ENCODE results near the gene NAV1.
"Not testable (repeated sequence)": the region's sequence is repeated elsewhere in the genome, so short reads cannot be mapped to it uniquely, and the experiment has no call there.

The NAV1 gene

DNA sequence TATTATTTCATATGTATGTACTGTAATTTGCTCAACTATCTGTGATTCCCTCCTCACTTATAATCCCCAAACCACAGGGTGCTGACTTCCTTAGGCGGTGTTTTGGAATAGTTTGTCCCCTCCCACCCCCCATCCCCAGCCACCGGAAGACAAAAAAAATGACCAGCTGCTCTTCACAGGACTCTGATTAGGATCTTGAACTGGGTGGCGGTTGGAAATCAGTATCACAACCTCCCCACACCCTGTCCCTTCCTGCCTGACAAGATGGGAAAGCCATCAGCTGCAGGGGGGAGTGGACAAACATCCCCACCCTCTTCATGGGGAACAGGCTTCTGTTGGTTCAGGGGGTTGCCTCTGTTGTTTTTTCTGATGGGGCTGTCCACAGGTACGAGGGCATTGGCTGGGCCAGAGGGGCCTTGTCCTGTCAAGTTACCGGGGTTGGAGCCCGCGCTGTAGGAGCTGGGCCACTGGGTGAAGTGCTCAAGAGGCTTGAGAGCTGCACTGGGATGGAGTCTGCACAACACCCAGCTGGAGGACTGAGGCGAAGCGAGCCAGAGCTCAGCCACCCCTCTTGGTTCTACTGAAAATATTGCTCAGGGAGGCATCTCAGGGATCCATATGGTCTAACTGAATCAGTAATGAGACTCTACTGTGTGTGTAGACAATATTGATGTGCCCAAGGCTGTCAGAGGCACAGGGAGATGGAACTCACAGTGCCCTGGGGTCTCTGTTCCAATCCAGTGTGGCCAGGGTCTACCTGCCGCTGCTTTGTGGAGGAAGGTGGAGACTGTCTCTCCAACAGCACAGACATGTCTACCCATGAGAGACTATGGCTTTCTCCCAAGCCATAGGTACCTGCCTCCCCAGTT lies 28.2 kb downstream of the NAV1 start:
- DNase-seq (ENCODE audit: low read depth) = no peak

DNA sequence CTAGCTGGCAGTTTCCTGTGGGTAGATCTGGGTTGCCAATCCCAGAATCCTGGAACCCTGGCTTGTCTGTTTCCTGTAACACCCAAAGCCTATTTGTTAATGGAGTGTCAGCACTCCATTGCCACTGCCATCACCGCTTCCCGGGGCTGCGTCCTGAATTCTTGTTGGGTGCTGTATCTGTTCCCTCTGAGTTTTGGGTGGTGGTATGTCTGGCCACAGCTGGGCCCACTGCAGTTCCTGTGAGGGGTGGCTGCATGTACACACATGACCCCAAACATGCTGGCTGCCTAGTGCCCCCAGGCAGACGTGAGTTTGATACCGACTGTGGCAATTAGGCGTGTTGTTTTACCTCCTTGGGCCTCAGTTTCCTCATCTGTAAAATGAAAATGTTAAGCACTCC lies 29.3 kb downstream of the NAV1 start:
- DNase-seq (ENCODE audit: low read depth) = no peak

DNA sequence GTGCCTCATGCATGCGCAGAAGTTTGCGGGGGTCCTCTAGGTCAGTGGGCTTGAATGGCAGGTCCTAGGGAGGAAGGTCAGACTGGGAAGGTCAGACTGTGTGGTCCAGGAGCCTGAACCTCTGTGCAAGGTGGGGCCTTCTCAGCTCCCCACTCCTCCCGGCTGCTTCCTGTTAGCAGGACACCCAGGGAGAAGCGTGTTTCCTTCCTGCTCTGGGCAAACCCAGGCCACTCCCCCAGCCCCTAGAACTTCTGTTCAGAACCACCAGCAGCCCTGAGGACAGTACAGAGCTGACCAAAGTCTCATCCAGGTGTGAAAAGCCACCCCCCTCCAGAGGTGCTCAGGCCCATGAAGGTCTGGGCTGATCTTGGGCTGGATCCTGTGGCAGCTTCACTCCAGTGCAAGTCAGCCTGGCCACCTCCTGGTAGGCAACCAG lies 29.9 kb downstream of the NAV1 start:
- DNase-seq (ENCODE audit: low read depth) = no peak

DNA sequence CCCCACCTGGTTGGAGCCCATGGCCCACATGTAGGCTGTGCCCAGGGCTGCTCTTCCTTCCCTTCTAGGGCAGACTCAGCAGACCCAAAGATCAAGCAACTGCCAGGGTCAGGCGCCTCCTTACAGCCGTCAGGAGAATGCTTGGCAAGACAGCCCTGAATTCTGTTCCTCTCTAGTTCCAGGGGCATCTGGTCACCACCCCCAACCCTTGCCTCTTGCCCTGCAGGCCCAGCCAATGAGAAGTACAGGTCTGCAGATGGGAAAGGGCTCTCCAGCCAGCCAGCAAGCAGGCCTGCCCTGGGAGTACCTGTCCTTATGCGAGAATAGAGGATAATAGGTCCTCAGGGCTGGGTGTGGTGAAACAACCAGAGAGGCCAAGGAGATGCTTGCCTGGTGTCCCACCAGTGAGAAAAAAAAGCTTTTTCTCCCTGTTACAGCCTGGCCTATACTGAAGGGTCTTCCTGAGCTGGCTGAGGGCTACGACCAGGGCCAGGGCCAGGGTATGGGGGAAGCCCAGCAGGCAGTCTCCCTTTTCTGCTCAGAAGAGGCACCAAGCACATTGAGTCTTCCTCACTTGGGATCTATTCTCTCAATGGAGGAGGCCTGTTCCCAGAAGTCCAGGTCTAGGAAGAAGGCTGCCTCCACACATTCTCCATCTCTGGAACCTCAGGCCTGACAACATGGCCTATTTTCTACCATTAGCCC lies 31.4 kb downstream of the NAV1 start:
- no peak for DNase-seq (ENCODE audit: low read depth)

DNA sequence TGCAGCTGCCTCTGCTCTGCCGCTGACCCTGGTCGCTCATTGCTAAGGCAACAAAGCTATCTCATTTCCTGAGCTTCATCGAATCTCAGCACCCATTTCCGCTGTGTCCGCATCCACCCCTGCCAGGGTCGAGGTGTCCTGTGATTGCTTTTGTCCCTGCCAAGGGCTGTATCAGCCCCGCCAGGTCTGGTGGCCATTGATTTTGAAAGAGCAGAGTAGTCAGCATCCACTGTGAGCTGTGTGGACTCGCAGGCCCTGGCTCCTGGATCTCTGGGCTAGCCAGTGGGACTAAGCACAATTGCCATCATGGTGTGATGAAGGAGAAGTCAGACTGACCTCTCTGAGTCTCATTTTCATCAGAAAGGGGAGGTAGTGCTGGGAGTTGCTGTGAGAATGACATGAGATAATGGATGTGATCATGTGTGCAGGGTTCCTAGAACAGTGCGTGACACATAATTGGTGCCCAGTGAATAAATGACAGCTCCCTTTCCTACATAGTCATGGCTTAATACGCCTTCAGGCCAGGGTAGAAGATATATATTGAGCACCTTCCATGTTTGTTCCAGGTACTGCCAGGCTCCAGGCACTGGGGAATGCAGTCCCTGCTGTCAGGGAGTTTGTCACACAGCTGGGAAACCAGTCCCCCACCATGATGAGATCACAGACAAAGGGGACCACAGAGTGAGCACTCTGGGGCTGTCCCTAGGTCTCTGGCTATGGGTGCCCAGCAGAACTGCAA lies 32.1 kb downstream of the NAV1 start:
- DNase-seq (ENCODE audit: low read depth) = no peak

DNA sequence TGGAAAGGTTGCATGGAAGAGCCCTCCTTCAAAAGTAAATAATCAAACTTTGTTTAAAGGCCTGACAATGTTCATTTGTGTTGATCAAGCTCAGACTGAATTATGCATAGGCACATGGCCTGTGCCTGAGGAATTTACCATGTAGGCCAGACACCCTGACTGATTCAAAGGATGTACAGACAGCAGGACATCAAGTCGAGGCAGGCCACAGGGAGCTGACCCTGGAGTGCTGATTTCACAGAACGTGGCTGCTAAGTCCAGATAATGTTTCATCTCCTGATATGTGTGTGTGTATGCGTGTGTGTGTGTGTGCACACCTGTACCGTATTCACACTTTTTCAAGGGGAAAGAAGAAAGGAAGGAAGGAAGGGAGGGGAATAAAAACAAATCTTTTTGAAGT lies 34.1 kb downstream of the NAV1 start:
- DNase-seq (ENCODE audit: low read depth) = no peak

DNA sequence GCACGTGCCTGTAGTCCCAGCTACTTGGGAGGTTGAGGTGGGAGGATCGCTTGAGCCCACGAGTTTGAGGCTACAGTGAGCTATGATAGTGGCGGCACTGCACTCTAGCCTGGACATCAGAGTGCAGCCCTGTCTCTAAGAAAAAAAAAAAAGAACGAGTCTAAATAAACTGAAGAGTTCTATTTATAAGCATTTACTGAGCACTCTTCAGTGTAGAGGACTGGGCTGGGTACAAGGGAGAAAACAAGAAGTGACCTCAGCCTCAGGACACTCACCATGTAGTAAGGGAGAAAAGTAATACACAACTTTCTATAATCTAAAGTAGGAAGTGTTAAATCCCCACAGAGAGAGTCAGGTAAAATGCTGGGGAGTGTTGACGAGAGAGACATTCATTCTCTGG lies 35.0 kb downstream of the NAV1 start:
- DNase-seq (ENCODE audit: low read depth) = no peak

DNA sequence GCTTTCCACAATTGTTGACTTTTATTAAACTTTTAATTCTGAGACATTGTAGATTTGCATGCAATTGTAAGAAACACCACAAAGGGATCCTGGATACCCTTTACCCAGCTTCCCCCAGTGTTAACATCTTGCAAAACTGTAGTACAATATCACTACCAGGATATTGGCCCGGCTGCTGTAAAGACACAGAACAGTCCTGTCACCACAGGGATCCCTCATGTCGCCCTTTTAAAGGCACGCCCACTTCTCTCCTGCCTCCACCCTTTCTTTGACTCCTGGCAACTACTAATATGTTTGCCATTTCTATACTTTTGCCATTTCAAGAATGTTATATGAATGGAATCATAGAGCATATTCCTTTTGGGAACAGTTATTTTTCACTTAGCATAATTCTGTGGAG lies 37.0 kb downstream of the NAV1 start:
- no peak for DNase-seq (ENCODE audit: low read depth)

DNA sequence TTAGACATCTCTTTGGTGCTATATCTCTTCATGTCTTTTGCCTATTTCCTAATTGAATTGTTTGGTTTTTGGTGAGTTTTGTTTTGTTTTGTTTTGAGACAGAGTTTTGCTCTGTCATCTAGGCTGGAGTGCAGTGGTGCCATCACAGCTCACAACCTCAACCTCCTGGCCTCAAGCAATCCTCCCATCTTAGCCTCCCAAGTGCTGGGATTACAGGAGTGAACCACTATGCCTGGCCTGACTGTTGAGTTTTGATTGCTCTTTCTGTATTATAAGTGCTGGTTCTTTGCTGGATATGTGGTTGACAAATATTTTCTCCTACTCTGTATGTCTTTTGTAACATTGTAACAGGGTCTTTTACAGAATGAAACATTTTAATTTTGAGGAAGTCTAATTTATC lies 38.0 kb downstream of the NAV1 start:
- DNase-seq (ENCODE audit: low read depth) = no peak

DNA sequence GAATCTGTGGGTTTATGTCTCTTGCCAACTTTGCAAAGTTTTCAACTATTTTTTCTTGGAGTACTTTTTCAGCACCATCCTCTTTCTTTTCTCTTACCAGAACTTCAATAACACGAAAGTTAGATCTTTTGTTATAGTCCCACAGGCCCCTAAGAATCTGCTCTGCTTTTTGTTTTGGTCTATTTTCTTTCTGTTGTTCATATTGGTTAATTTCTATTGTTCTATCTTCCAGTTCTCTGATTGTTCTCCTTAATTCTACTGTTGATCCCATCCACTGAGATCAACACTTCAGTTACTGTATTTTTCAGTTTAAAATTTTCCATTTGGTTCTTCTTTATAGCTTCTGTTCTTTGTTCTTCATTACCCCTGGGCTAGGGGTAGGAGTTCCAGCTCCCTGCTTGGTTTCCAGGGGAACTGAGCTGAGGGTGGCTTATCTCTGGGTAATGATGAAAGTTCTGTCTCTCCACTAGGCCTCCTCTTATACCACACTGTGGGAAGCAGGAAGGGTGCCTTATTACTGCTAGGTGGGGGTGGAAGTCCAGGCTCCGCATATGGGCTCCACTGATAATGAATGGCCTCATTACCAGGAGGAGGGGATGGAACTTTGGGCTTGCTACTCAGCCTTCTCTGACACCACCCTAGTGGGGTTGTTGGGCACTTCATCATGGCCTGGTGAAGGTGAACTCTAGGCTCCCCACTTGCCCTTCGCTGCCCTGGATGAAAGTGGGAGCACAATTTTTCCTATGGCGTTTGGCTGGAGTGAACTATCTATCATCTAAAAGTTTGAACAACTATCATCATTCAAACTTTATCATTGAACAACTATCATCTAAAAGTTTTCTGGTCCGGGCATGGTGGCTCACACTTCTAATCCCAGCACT lies 39.3 kb downstream of the NAV1 start:
- DNase-seq (ENCODE audit: low read depth) = no peak

DNA sequence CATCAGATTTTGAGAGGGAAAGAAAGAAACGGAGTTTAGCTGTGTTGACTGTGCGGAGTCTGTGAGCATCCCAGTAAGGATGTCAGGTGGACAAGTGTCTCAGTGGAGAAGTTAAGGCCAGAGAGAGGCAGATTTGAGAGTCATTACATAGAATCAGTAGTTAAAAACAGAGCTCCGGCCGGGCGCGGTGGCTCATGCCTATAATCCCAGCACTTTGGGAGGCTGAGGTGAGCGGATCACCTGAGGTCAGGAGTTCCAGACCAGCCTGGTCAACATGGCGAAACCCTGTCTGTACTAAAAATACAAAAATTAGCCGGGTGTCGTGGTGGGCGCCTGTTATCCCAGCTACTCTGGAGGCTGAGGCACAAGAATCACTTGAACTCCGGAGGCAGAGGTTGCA lies 42.4 kb downstream of the NAV1 start:
- DNase-seq (ENCODE audit: low read depth) = not testable (repeated sequence)

DNA sequence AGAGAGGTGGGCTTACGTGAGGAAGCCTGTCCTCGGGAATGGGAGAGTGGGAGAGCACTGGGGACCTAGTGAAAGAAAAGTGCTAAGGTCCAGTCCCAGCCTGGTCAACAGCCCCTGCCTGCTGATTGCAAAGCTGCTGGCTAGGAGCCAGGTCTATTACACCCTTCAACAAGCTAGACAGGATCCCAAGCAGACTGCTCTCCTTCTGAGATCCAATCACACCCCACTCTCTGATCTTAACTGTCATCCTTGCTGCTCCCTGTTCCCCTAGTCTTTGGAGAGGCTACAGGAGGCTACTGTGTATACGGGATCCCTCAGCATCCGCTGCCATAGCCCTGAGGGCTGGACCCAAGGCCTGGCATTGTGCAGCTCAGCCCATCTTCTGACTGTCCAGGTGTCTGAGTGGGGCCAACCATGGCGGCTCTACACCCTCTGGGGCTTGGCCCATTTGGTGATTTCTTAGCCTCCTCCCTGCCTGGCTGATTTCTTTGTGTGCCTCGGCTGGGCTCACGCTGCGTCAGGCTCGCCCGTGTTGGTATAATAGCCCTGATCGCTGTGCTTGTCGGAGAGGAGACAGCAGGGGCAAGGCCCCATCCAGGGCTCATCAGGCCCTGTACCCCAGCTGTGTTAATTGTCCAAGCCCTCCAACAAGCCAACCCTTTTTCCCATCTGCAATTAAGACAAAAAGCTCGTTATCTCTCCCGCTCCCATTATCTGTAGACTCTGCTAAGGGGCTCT lies 43.9 kb downstream of the NAV1 start:
- no peak for DNase-seq (ENCODE audit: low read depth)

DNA sequence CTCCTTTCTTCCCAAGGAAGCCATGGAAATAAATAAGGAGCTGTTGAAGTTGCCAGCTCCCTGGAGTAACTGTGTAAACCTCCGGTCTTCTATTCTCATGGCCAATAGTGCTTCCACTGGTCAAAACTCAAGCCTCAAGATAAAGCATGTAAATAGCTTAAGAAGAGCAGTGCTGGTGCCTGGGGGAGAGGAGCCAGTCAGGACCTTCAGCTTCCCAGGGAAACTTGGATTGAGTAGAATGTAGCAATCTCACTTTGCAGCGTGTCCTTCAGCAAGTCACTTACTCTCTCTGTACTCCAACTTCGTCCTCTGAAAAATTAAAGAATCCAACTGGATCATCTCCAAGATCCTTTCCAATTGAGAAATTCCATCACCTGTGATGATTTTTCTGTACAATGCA lies 44.7 kb downstream of the NAV1 start:
- DNase-seq (ENCODE audit: low read depth) = no peak

DNA sequence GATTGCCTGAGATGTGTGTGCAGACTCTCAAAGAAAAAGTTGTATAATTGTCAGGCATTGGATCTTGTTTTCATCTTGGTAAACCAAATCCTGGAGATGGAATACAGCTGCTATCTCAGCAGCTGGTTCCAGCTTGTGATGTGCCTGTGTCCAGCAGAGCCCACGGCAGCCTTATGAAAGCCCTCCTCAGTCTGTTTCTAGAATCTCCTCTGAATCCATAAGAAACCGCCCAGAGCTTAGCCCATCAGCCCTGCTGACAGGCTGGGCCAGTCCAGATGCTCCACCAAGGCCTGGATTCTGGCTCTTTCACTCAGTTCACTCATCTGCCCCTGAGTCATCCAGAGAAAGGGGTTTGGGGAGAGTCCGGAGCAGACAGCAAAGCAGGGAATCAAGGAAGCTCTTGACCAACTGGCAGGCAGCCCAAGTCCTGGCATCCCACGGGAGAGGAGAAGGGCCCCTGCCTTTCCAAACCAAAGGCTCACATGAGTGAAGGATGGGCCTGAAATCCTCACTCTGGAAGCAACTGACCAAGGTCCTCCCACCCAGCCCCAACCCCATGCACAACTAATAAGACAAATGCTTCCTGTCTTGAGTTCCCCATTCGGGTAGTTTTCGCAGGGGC lies 45.7 kb downstream of the NAV1 start:
- DNase-seq (ENCODE audit: low read depth) = no peak

DNA sequence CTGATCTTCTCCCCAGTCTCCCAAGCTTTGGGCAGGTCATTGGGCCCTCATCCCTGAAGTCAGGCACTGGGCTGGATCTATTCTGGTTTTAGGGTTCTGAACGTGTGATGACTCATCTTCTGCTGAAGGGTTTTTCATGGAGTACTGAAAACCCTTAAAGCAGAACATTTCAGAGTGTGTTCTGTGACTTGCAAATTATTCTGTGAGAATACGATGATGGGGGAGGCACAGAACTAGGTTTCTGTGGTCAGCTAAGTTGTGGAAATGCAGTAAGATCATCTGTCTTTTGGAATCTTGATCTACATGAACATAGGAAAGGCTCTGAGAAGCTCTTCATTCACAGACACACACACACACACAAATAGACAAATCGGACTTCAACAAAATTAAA lies 46.2 kb downstream of the NAV1 start:
- DNase-seq (ENCODE audit: low read depth) = no peak

DNA sequence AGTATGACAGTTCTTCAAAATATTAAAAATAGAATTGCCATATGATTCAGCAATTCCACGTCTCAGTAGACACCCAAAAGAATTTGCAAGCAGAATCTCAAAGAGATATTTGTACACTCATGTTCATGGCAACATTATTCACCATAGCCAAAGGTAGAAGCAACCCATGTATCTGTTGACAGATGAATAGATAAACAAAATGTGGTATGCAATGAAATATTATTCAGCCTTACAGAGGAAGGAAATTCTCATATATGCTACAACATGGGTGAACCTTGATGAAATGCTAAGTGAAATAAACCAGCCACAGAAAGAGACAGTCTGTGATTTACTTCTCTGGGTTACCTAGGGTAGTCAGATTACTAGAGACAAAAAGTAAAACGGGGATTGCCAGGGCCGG lies 47.0 kb downstream of the NAV1 start:
- no peak for DNase-seq (ENCODE audit: low read depth)

DNA sequence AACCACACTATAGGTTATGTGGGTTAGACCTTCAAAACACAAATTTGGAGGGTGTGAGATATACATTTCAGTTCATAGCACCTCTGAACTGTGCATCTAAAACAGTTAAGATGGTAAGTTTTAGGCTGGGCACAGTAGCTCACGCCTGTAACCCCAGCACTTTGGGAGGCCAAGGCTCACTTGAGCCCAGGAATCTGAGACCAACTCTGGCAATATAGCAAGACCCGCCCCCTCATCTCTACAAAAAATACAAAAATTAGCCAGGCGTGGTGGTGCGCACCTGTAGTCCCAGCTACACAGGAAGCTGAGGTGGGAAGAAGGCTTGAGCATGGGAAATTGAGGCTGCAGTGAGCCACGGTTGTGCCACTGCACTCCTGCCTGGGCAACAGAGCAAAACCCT lies 47.9 kb downstream of the NAV1 start:
- DNase-seq (ENCODE audit: low read depth) = no peak

DNA sequence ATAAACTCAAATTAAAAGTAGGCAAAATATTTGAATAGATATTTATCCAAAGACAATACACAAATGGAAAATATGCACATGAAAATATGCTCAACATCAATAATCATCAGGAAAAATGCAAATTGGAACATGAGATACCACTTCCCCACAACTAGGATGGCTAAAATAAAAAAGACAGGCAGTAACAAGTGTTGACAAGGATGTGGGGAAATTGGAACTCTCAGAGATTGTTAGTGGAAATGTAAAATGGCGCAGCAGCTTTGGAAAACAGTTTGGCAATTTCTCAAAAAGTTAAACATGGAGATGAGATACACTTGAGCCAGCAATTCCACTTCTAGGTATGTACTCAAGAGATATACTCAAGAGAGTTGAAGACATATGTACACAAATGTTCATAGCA lies 48.8 kb downstream of the NAV1 start:
- no peak for DNase-seq (ENCODE audit: low read depth)

All from stimulated activated CD4-positive, alpha-beta T cell treated with anti-CD3 and anti-CD28 coated beads, Interleukin-2, amount 100 ng/mL, for 4 hours (primary cell).